Adrenal gland (tissue), 5 donors: ENCODE data around the gene TM2D1.

Experiments used
- POLR2A ChIP-seq, 2 donors: fragments of 450-650 bp; IDR thresholded peaks; one replicate each; pipeline ENCODE4 v1.6.1; 2017; ENCODE audit warnings: antibody characterized with exemption in 2 of 2, mild to moderate bottlenecking in 2 of 2, moderate library complexity in 1 of 2
- TF ChIP-seq, protein P1 (sequence below), 6 experiments: fragments of 450-650 bp in 4 of 6; fragments of 200-600 bp in 2 of 6; sonication (generic) in 1 of 6; IDR thresholded peaks; 1 replicate in 5 of 6; 2 replicates in 1 of 6; pipeline versions ENCODE4 v1.5.1 to v1.8.0; 2016 to 2021; ENCODE audit warnings: antibody characterized with exemption in 6 of 6, mild to moderate bottlenecking in 2 of 6, moderate library complexity in 1 of 6
- donor health status: DM: no; HTN: no; CAD: no.

DNA sequence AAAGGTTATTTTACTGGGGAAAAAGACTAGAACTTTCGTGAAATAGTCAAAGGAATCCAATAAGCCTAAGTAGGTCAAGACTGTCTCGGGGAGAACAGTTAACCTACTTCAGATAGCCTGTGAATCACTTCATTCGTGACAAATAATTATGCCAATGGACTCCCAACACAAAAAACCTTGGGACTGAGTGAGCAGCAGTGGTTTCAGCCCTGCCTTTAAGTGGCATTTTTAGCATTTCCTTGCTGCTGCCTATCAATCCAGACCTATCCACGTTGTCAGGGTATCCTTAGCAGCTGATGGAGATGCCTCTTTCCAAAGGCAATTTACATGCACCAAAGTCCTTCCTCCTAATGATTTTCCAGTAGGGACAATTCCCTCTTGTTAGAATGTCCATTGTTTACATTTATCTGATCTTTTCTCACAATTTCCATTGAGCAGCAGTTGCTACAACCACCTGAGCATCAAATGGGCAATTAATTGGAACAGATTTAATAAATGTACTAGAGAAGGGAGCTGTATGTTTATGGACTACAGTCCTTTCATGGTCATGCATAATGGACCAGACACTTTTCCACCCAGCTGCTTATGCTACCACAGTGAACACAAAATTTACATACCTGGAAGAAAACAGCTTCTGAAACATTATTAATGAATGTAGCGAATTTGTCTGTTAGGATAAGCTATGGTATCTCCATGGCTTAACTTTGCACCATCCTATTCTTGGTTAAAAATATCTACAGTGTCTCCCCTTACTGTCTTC, 75.8 kb downstream of the TM2D1 start:
- TF ChIP-seq, protein P1, sequence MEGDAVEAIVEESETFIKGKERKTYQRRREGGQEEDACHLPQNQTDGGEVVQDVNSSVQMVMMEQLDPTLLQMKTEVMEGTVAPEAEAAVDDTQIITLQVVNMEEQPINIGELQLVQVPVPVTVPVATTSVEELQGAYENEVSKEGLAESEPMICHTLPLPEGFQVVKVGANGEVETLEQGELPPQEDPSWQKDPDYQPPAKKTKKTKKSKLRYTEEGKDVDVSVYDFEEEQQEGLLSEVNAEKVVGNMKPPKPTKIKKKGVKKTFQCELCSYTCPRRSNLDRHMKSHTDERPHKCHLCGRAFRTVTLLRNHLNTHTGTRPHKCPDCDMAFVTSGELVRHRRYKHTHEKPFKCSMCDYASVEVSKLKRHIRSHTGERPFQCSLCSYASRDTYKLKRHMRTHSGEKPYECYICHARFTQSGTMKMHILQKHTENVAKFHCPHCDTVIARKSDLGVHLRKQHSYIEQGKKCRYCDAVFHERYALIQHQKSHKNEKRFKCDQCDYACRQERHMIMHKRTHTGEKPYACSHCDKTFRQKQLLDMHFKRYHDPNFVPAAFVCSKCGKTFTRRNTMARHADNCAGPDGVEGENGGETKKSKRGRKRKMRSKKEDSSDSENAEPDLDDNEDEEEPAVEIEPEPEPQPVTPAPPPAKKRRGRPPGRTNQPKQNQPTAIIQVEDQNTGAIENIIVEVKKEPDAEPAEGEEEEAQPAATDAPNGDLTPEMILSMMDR (IDR thresholded peaks at IDR 0.05) = no peak
- no peak for TF ChIP-seq POLR2A (IDR thresholded peaks at IDR 0.05)
